ENCODE data around the gene BIN1.

BIN1 gene

DNA sequence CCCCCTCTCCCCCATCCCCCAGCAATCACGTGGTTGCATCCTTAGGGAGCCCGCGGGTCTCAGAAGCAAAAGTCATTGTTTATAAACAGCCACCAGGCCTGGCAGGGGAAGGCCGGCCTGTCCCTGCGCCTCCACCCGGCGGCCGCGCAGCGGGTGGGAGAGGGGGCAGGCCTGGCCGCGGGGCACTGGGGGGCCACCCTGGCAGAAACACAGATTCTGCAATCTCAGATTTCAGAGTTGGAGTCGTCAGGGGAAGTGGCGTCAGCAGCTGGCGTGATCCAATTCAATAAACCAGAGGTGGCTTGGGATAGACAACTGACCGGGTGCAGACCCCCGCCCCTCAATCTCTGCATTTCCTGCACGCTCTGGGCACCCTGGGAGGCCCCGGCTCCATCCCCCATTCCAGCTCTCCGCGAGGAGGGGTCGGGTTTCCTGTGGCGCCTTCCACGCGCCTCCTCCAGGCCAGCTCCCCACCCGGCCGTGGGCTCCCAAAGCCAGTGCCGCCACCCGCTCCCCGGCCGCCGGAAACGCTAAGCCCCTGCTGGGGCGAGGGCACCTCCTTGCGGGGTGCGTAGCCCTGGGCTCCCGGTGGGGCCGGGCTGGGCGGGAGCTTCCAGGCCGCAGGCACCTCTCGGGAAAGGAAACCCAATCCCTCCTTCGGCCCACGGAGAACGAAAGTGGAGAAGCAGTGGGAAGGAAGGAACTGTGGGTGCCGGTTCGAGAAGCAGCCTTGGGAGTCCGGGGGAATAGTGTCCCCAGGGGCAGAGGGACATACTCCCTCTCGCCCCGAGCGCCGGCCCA lies 1.1 kb downstream of the BIN1 start:
- DNase-seq (ENCODE audit: insufficient read length, low spot score): no peak
- no peak for FAIRE-seq

DNA sequence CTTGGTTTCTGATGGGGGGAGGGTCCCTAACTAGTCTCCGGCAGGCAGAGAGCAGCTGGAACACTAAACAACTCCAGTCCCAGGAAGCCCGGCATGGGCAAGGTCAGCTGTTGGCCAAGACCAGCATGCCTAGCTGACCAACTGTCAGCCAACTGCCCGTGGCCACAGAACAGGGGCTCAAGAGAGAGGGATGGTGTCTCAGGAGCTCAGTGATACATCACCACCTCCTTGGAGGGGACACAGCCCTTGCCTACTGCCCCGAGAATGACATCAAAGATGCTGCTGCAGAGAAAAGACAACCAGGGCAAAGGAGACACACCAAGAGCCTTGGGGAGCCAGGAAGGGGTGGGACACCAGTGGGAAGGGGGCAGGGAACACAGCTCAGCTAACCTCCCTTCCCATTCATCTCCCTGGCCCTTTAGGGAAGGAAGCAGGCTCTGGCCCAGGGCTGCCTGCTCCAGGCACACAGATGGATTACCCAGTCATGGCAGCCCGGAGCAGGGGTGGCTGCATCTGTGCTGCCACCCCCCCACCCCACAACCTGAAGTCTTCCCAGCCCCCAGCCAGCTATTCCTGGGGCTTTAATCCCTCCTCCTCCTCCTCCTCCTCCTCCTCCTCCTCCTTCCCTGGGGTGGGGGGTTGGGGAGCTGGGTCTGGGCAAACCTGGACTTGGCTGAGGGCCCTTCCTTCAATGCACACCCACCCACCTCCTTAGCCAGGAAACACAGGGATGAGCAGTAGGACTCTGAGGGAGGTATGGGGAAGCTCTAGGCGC lies 1.9 kb downstream of the BIN1 start:
- DNase-seq (ENCODE audit: insufficient read length, low spot score) (no peak), FAIRE-seq (no peak)

DNA sequence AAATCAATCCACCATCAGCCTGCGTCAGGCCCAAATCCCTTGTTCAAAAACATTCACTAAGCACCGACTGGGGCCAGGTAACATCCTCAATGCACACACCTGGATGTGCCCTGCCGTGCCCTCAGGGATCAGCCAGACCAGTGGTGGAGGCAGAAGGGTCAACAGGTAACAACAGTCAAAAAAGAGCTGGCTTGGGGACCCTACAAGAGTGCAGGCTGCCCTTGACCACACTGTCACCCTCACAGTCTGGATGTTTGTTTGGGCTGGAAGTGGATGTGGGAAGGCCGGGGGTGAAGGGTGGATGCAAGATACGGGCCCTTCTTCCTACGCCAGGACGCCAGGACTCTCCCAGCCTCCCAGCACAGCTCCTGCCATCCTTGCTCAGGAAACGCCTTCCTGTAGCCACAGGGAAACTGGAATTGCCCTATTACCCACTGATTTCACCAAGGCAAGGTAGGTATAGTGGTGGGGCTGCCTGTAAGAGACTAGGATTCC lies 2.7 kb downstream of the BIN1 start:
- DNase-seq (ENCODE audit: insufficient read length, low spot score) (no peak), FAIRE-seq (no peak)

DNA sequence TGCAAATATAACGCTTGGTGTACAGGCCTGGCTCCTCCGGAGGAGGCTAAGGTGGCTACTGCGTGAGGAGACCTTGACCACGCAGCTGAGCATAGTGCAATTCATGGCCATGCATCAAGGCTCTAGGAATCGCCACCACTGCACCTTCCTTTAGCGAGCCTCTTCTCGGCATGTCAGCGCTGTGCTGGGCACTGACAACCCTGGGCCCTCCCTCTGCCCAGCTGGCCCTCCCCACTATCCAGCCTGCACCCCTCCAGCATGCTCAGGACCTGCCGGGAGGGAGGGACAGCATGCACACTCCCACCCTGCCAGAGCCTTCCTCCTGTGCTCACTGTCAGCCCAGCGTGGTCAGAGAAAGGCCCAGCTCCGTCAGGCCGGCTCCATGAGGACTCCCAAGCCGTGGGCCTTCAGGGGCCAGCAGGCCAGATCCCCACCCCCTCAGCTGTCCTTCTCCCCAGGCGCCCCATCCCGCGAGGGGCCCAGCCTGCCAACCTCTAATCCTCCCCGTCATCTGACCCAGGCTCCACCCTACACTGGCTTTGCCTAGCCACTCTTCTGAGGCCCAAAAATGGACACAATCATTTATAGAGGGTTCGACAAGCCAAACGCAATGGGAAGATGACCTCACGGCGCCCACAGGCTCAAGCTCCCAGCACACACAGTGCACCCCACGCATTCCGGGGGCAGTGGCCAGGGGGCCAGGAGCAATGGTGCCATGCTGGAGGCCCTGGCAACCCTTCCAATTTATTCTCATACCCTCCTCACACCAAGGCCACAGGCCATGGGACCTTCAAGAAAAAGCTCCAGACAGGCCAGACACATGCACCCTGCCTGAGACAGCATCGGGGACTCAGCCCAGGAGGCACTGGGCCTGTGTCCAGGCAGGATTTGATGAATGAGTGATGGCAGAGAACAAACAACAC lies 3.5 kb downstream of the BIN1 start:
- FAIRE-seq: no peak
- DNase-seq (ENCODE audit: insufficient read length, low spot score): no peak

DNA sequence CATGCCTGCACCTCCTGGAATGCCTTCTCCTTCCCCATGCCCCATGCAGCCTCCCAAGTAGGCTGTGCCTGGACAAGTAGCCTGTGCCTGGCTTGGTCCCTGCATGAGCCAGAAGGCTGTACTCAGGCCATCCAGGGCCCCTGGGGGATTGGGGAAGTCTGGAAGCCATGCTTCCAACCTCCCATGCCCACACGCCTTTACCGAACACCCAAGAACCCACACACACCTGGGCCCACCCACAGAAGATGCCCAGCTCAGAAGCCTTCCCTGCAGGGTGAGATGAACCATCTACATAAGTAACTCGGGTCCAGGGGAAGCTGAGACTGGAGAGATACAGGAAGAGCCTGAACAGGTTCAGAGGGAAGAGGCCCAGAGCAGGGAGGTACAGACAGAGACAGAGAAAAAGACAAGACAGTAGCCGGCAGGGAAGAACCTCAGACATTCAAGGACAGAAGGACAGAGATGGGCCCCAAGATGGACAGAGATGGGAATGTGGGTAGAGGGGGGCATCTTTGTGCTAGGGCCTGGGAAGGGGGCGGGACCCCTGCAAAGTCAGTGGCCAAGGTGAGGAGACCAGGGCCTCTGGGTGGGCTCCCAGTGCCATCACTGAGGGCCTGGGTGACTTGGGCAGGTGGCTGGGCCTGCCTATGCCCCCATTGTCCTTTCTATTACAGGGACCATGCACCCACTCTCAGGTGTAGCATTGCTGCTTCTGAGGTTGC lies 4.3 kb downstream of the BIN1 start:
- DNase-seq (ENCODE audit: insufficient read length, low spot score): no peak
- no peak for FAIRE-seq

DNA sequence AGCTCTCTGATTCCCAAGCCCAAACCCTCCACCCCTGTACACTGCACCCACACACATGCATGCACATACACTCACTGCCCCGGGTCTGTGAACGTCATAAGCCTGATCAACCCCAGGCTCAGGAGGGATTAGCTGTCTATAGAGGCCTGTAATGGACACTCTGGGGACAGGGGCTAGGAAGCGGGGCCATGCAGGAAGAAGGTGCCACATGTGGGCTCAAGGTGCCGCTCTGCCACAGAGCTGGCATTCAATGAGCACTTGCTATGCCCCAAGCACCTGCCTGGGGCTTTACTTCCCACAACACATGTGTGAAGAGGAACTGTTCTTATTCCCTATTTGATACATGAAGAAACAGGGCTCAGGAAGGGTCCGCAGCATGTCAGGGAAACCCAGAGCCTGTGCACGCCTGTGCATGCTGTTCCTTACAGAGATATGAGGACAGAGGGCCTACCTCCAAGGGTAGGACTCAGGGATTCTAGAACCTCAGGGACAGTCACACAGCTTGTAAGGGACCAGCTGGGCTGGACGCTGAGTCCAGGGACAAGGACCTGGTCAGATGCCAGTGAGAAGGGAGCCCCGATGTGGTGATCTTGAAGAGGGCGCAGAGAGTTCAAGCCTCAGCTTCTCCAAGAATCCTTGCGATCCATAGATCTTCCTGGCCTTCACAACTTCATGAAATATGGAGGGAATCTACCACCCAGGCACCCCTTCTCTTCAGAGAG lies 5.0 kb downstream of the BIN1 start:
- FAIRE-seq (no peak), DNase-seq (ENCODE audit: insufficient read length, low spot score) (no peak)

DNA sequence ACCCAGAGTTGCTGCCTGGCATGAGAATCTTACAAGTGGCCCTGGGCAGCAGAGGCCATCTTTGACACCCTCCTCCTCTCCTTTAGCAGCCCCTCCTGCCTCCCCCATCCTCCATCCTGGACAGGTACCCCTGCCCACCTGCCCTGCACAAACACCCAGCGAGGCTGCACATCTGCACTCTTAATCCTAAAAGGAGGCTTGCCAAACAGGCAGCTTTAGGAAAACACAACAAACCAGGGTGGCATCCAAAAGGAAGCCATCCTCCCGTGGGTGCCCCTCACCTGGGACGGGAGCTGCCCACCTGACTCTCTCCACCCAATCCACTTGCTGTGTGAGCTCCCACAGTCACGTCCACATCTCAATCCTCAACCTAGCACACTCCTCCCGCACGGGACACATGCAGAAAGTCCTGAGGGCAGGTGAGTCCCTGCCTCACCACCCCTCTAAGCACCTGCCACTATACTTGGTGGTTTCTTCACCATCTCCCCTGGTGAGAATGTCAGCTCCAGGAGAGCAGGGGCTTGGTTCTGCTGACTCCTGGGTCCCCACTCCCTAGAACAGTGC lies 5.8 kb downstream of the BIN1 start:
- FAIRE-seq (no peak), DNase-seq (ENCODE audit: insufficient read length, low spot score) (no peak)

DNA sequence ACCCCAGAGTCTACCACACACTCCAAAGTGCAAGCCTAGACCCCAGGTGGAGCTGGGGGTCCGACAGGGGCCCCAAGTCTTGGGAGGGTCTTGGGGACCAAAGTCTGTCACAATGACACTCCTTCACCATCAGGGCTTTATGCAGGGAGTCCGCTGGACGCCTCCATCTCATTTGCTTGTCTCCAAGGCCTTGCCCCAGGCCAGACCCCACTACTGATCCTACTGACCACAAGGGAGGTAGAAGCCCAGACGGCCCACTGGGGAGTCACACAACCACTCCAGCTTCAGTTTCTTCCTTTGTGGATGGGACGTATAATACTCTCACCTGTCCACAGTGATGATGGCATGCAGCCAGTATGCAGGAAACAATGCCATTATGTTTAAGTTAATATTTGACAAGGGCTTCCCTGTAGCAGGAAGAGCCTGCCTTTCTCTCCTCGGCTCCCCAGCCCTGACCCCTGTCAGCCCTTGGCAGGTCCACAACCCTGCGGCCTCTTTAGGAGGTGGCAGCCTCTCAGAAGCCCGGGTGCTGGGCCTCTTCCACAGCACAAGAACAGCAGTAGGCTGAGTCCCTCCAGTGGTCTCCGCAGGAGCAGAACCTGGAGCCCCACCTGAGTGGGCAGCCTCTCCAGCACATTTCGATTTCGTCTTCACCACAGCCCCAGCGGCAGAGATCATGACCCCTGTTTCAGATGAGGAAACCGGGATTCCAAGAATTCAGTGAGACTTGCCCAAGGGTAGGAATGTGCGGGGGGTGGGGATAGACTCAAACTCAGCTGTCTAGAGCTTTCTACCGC lies 6.5 kb downstream of the BIN1 start:
- no peak for FAIRE-seq
- no peak for DNase-seq (ENCODE audit: insufficient read length, low spot score)

DNA sequence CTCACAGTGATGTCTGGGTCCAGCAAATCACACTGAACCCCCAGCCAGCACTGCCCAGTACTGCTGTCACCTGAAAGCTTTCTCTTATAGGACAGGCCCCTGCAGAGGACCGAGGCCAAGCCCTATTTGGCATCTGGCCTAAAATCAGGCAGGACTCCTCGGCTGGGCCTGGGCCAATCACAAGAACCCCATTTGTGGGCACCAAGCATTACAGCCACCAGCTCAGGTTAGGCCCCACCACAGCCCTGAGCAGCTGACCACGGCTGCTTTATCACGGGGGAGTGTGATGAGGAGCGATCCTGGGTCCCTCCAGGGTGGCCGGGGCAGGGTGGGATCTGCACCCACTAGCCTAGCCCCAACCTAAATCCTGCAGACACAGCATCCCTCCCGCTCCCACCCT lies 8.2 kb downstream of the BIN1 start:
- DNase-seq (ENCODE audit: insufficient read length, low spot score): no peak
- FAIRE-seq: no peak

DNA sequence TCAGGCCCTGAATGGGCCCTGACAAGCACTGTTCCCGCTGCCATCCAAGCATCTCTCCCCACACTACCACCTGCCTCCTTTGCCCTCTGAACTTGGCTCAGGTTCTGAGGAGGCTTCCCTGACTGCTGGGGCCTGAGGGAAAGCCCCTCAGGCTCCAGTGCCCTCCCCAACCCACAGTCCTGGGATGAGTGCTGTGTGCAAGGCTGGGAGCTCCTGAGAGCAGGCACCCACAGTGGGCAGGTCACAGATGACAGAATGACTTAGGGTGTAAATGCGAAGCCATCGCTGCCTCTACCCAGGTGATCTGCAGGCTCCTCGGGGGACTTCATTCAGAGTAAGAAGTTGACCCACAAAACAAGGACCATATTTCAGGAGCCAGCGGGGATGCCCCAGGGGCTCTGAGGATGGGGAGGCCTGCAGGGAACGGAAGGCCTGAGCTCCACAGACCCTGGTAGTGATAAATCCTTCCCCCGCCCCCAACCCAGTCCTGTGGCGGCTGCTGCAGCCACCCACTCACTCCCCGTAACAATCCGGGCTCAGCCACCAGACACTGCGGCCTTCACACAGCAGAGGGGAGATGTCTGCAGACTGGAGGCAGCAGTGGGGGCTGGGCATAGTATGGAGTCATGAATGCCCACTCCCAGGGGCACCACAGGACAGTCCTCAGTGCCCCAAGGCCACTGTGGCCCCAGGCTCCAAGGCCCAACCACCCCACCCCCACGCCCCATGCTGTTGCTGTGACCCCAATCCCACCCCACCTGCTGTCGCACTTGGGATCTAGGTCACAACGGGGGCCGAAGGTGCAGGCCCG lies 8.9 kb downstream of the BIN1 start:
- DNase-seq (ENCODE audit: insufficient read length, low spot score): no peak
- no peak for FAIRE-seq

DNA sequence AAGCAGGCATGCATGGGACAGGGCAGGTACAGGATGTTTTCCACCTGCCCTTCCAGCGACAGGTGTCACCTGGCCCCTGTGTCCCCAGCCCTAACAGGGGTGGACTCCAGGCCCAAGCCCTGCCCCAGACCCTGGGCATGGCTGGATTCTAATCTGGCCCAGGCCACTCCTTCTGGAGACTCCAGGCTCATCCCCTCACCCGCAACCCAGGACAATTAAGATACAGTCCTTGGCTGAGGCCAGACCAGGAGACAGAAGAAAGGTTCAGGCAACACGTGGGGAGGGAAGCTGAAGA lies 9.5 kb downstream of the BIN1 start:
- FAIRE-seq: no peak
- no peak for DNase-seq (ENCODE audit: insufficient read length, low spot score)

DNA sequence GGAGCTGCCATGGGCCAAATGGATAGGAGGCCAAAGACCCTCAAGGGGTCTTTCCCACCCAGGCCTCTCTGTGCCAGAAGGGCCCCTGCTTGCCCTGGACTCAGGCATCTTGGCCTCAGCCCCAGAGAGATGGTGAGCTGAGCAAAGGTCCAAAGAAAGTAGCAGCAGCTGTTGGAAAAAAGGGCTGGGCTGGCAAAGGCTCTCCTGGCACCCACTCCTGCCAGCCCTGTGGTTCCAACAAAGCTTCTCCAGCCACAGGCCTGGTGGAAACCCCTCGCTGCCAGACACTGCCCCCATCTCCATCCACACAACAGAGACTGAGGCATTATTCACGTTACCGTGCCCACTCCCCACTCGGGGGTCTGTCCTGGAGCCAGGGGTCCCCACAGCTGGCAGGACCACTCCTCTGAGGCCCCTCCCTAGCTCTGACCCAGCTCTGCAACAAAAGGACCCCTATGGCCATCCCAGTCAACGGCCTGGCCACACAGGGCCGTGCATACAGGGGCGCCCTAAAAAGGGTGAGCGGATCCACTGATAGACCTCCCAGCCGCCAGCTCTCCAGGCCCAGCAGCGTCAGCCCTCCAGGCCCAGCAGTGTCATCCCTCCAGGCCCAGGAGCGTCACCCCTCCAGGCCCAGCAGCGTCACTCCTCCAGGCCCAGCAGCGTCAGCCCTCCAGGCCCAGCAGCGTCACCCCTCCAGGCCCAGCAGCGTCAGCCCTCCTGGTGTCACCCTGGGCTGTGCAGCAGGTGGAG lies 10.1 kb downstream of the BIN1 start:
- FAIRE-seq: no peak
- no peak for DNase-seq (ENCODE audit: insufficient read length, low spot score)

DNA sequence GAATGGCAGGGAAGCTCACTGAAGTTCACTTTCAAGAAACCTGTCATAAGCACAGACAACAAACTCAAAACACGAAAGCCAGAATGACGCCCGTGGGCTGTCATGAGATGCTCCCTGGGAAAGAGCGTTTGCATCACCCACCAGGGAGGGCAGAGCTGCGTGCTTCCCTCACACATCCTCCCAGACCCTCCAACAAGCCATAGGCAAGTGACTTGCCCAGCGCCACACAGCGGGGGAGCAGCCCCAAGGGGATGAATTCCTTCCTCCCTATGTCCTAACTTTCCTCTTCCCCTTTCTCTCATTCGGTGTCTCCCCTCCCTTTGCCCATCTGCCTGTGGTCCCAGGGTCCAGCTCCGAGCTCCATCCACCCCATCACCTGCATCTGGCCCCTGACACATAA lies 10.7 kb downstream of the BIN1 start:
- DNase-seq (ENCODE audit: insufficient read length, low spot score): no peak
- no peak for FAIRE-seq

DNA sequence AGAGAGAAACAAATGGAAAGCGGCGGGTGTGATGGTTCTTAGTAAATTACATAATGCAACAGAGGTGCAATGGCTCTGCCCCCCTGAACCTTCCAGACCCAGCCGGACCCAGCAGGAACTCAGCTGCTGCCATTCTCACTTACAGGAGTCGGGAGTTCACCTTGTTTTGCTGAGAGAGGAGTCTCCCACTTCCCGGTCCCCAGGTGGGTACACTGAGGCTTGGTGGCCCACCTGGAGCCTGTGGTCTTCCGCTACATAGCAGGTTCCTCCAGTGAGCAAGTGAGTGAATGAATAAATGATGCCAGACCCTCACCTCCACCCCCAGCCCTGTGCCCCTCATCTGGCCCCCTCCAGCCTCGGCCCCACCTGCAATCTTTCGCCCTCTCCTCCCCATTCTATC lies 11.2 kb downstream of the BIN1 start:
- DNase-seq (ENCODE audit: insufficient read length, low spot score) (no peak), FAIRE-seq (no peak)

DNA sequence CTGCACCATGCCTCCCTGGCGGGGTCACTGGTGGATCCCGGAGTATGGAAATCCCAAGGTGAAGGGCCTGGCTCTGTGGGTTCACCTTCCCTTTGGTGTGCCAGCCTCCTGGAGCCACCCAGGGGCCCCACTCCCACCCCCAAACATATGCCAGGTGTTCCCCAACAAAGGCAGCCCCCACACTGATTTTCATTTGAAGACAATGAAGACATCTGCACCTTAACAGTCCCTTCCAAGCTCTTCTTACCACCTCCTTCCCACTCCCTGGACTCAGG lies 11.7 kb downstream of the BIN1 start:
- FAIRE-seq: no peak
- DNase-seq (ENCODE audit: insufficient read length, low spot score): no peak

DNA sequence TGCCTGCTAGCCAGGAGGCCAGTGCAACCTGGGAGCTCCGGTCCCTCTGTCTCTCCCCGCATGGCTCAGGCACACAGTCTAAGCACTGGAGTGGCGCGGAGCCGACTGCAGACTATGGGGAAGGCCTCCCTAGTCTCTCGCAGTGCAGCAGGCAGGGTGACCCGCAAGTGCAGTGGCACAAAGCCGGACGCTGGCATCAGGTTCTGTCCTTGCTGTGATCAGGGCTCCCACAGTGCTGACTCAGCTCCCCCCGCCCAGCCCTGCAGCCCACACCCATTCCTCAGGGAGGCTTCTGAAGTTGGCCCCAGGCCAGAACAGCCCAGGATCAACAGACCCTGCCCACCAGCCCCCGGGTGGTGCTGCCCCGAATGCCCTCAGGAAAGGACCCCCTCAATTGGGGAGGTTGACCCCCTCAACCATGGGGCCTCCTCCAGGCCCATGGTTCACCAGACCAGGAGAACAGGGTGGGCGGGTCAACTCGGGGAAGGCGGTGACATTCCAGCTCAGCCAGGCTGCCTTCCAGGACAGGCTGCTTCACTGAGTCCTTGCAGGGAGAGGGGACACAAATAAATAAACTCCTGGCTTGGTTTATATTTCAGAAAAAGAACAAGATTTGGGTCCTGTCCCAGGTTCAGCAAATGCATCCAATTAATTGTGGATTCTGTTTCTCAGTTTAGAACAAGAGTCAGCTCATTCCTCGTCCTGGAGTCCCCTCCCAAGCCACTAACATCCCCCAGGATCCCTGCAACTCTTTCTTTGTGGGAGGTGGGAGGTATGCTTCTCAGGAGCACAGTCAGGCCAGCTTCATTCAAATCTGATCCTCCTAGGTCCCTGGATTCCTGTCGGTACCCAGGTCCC lies 12.2 kb downstream of the BIN1 start:
- DNase-seq (ENCODE audit: insufficient read length, low spot score) (no peak), FAIRE-seq (no peak)

All from GM19239 (cell line).